ENCODE measurements around the gene AIFM2. TPM values are rescaled to one million over a fixed set of nuclear protein-coding genes. Genes with fewer than 3 reads are reported as not detected.
"Not testable (repeated sequence)": the region's sequence is repeated elsewhere in the genome, so short reads cannot be mapped to it uniquely, and the experiment has no call there.

Gene AIFM2
- total RNA-seq, 1 donor from 2014 or later: 10.6 TPM

DNA sequence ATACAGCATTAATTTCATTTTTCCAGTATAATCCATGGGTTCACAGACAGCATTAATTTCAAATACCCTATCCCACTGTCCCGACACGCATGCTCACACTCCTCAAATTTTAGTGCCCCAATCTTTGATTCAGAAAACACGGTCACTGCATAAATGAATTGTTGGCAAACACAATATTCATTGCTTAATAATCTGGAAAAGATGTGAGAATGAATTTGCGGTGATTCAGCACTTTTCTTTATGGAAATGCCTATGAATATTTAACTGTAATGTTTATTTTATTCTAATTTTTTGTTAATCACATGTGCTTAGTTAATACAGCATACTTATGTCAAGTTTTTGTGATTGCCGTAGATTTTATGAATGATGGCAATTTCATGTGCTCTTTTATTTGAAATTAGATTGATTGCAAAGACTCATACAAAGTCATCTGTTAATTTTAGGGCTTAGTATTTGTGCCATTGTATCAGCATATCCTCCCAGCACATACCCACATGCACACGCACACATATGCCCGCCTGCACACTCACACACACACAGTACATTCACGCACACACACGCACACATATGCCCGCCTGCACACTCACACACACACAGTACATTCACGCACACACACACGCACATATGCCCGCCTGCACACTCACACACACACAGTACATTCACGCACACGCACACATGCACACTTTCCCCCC lies 44.9 kb downstream of the AIFM2 start:
- Histone ChIP-seq H3K36me3 (peaks cover 0 to 14% of the 10 kb centered on the region in 2 donors), H3K4me3 (no peak overlapping the region), H3K27me3 (no peaks in the 10 kb centered on the region), H3K9me3 (no peaks in the 10 kb centered on the region), H3K4me1 (no peaks in the 10 kb centered on the region), H3K27ac (no peak overlapping the region)
- intact Hi-C loops (cut with DNase I): no loop called here
- no peak for DNase-seq (ENCODE audit: extremely low spot score in 2 of 2)
- TF ChIP-seq POLR2A (IDR thresholded peaks at IDR 0.05) (no peak), POLR2AphosphoS5 (IDR thresholded peaks at IDR 0.05; ENCODE audit: insufficient read depth in 1 of 2, low read depth in 1 of 2) (no peak)
- TF ChIP-seq, protein P1, sequence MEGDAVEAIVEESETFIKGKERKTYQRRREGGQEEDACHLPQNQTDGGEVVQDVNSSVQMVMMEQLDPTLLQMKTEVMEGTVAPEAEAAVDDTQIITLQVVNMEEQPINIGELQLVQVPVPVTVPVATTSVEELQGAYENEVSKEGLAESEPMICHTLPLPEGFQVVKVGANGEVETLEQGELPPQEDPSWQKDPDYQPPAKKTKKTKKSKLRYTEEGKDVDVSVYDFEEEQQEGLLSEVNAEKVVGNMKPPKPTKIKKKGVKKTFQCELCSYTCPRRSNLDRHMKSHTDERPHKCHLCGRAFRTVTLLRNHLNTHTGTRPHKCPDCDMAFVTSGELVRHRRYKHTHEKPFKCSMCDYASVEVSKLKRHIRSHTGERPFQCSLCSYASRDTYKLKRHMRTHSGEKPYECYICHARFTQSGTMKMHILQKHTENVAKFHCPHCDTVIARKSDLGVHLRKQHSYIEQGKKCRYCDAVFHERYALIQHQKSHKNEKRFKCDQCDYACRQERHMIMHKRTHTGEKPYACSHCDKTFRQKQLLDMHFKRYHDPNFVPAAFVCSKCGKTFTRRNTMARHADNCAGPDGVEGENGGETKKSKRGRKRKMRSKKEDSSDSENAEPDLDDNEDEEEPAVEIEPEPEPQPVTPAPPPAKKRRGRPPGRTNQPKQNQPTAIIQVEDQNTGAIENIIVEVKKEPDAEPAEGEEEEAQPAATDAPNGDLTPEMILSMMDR (IDR thresholded peaks at IDR 0.05): no peak

DNA sequence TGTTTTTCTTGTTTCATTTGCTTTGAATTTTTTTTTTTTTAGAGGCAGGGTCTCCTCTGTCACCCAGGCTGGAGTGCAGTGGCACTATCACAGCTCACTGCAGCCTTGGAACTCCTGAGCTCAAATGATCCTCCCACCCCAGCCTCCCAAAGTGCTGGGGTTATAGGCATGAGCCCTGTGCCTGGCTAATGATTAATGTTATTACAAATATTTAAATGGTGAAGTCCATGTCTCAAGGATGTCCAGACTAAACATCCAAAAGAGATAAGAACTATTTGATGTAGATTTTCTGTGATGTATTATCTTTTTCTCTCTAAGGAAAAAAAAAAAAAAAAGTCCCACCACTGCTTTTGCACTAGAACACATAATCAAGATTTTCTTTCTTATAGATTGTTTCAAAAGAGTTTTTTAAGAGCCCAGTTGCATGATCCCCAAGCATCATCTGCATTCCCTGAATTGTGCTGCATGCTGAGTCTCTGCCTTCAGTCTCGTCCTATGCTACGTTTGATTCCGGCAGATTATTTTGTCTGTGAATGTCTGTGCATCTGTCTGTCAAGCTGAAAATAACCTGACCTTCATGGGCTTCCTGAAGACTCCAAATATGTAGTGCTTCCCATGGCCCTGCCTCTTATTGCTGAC lies 46.5 kb downstream of the AIFM2 start:
- Histone ChIP-seq H3K36me3 (peaks cover 0 to 4% of the 10 kb centered on the region in 2 donors), H3K27me3 (no peaks in the 10 kb centered on the region), H3K4me1 (no peaks in the 10 kb centered on the region), H3K9me3 (no peaks in the 10 kb centered on the region), H3K27ac (no peak overlapping the region), H3K4me3 (no peak overlapping the region)
- no peak for DNase-seq (ENCODE audit: extremely low spot score in 2 of 2)
- intact Hi-C loops (cut with DNase I): no loop called here
- TF ChIP-seq, protein P1 (IDR thresholded peaks at IDR 0.05): no peak
- no peak for TF ChIP-seq POLR2A (IDR thresholded peaks at IDR 0.05)
- TF ChIP-seq POLR2AphosphoS5 (IDR thresholded peaks at IDR 0.05; ENCODE audit: insufficient read depth in 1 of 2, low read depth in 1 of 2): no peak

DNA sequence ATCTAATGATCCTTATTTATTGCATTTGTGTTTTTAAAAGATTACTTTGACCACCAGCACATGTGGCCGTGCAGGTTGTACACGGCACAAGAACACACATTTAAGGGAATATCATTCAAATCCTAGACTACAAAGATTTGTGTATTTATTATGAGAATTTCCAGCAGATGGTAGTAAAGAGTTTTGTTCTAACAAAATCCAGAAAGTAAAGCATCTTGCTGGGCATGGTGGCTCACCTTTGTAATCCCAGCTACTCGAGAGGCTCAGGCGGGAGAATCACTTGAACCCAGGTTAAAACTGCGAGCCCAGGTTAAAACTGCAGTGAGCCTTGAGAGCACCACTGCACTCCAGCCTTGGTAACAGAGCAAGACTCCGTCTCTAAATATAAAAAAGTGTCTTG lies 48.4 kb downstream of the AIFM2 start:
- no peaks in the 10 kb centered on the region for H3K27me3 ChIP-seq
- intact Hi-C loops (cut with DNase I): no loop called here
- H3K4me3 ChIP-seq: no peak overlapping the region
- no peak overlapping the region for H3K27ac ChIP-seq
- H3K9me3 ChIP-seq: no peaks in the 10 kb centered on the region
- no peaks in the 10 kb centered on the region for H3K36me3 ChIP-seq
- no peak for DNase-seq (ENCODE audit: extremely low spot score in 2 of 2)
- H3K4me1 ChIP-seq: no peaks in the 10 kb centered on the region
- TF ChIP-seq POLR2A (IDR thresholded peaks at IDR 0.05) (no peak), POLR2AphosphoS5 (IDR thresholded peaks at IDR 0.05; ENCODE audit: insufficient read depth in 1 of 2, low read depth in 1 of 2) (no peak)
- TF ChIP-seq, protein P1 (IDR thresholded peaks at IDR 0.05): no peak

DNA sequence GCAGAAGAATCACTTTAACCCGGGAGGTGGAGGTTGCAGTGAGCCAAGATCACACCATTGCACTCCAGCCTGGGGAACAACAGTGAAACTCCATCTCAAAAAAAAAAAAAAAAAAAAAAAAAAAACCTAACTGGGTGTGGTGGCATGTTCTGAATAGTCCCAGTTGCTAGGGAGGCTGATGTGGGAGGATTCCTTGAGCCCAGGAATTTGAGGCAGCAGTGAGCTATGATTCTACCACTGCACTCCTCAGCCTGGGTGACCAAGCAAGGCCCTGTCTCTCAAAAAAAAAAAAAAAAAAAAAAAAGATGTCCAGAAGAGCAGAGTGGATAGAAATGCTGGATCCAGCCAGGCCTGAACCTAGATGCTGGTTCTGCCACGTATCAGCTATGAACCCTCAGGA lies 51.8 kb downstream of the AIFM2 start:
- H3K9me3 ChIP-seq; DNase-seq (ENCODE audit: extremely low spot score in 2 of 2); H3K4me3 ChIP-seq; H3K27me3 ChIP-seq; H3K36me3 ChIP-seq; intact Hi-C loops (cut with DNase I); H3K4me1 ChIP-seq; H3K27ac ChIP-seq: not testable (repeated sequence)

DNA sequence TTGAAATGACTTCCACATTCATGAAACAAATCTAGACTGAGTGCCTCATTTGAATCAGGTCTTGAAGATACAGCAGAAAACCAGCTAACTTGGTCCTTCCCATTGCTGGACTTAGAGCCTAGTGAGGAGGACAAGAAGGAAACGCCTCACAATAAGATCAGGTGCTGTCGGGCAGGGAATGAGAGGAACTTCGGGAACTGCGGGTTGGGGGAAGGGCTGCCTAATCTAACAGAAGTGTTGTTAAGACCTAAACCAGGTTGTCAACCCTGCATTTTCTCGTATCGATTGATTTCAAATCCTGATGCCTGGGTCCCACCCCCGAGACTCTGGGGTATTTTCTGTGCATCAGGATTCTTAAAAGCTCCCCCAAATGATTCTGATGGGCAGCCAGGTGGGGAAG lies 53.7 kb downstream of the AIFM2 start:
- H3K36me3 ChIP-seq: no peaks in the 10 kb centered on the region
- no peaks in the 10 kb centered on the region for H3K9me3 ChIP-seq
- H3K4me1 ChIP-seq: no peaks in the 10 kb centered on the region
- TF ChIP-seq POLR2A (IDR thresholded peaks at IDR 0.05) (no peak), POLR2AphosphoS5 (IDR thresholded peaks at IDR 0.05; ENCODE audit: insufficient read depth in 1 of 2, low read depth in 1 of 2) (no peak)
- TF ChIP-seq, protein P1 (IDR thresholded peaks at IDR 0.05): no peak
- no peak overlapping the region for H3K27ac ChIP-seq
- no peak overlapping the region for H3K4me3 ChIP-seq
- intact Hi-C loops (cut with DNase I): no loop called here
- DNase-seq (ENCODE audit: extremely low spot score in 2 of 2): no peak
- H3K27me3 ChIP-seq: no peaks in the 10 kb centered on the region
